ENCODE measurements around the gene SMIM23. TPM values are rescaled to one million over a fixed set of nuclear protein-coding genes. Genes with fewer than 3 reads are reported as not detected.

Gene SMIM23
- total RNA-seq, 1 experiment from 2014 or later, result not detected

- Histone ChIP-seq H3K36me3 (ENCODE audit: control insufficient read depth, insufficient read depth, low read length) (no peaks in the 10 kb centered on the region), H3K4me1 (ENCODE audit: control insufficient read depth, insufficient read depth, low read length) (no peaks in the 10 kb centered on the region), H3K9me3 (ENCODE audit: control insufficient read depth, insufficient read depth, low read depth, low read length) (no peaks in the 10 kb centered on the region), H3K27me3 (ENCODE audit: control insufficient read depth, insufficient read depth, low read length) (no peaks in the 10 kb centered on the region), H3K4me3 (ENCODE audit: low read depth in 2 of 2, low read length in 2 of 2) (no peak overlapping the region), H3K27ac (ENCODE audit: low read length) (no peak overlapping the region)
- intact Hi-C loops (cut with micrococcal nuclease; ENCODE audit: unreplicated experiment) (no loop called here), in situ Hi-C loops (cut with HindIII; ENCODE audit: low pct_unique_long_range_greater_than_20kb, low sequenced_read_pairs) (no loop called here)
- BruUV-seq (replicated peaks), result no TSS peak
- DNase-seq (ENCODE audit: low read depth, low spot score) (no peak), ATAC-seq (no peak)
- POLR2A ChIA-PET, result no interaction called here
- CTCF ChIA-PET, result no interaction called here
- TF ChIP-seq POLR2AphosphoS5 (IDR thresholded peaks at IDR 0.05; ENCODE audit: low read depth, low read length) (no peak), TCF7L2 (IDR thresholded peaks at IDR 0.05; ENCODE audit: low read depth, low read length) (no peak), SIN3A (IDR thresholded peaks at IDR 0.05; ENCODE audit: borderline replicate concordance, insufficient read depth, low read depth, low read length) (no peak)
- TF ChIP-seq, protein P1, sequence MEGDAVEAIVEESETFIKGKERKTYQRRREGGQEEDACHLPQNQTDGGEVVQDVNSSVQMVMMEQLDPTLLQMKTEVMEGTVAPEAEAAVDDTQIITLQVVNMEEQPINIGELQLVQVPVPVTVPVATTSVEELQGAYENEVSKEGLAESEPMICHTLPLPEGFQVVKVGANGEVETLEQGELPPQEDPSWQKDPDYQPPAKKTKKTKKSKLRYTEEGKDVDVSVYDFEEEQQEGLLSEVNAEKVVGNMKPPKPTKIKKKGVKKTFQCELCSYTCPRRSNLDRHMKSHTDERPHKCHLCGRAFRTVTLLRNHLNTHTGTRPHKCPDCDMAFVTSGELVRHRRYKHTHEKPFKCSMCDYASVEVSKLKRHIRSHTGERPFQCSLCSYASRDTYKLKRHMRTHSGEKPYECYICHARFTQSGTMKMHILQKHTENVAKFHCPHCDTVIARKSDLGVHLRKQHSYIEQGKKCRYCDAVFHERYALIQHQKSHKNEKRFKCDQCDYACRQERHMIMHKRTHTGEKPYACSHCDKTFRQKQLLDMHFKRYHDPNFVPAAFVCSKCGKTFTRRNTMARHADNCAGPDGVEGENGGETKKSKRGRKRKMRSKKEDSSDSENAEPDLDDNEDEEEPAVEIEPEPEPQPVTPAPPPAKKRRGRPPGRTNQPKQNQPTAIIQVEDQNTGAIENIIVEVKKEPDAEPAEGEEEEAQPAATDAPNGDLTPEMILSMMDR (IDR thresholded peaks at IDR 0.05), result no peak
- TF ChIP-seq, protein P2, sequence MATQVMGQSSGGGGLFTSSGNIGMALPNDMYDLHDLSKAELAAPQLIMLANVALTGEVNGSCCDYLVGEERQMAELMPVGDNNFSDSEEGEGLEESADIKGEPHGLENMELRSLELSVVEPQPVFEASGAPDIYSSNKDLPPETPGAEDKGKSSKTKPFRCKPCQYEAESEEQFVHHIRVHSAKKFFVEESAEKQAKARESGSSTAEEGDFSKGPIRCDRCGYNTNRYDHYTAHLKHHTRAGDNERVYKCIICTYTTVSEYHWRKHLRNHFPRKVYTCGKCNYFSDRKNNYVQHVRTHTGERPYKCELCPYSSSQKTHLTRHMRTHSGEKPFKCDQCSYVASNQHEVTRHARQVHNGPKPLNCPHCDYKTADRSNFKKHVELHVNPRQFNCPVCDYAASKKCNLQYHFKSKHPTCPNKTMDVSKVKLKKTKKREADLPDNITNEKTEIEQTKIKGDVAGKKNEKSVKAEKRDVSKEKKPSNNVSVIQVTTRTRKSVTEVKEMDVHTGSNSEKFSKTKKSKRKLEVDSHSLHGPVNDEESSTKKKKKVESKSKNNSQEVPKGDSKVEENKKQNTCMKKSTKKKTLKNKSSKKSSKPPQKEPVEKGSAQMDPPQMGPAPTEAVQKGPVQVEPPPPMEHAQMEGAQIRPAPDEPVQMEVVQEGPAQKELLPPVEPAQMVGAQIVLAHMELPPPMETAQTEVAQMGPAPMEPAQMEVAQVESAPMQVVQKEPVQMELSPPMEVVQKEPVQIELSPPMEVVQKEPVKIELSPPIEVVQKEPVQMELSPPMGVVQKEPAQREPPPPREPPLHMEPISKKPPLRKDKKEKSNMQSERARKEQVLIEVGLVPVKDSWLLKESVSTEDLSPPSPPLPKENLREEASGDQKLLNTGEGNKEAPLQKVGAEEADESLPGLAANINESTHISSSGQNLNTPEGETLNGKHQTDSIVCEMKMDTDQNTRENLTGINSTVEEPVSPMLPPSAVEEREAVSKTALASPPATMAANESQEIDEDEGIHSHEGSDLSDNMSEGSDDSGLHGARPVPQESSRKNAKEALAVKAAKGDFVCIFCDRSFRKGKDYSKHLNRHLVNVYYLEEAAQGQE (IDR thresholded peaks at IDR 0.05; ENCODE audit: insufficient read depth in 1 of 2, low read depth in 2 of 2, low read length in 1 of 2), result no peak
Measured at GRCh38 chr5:171744882-171745281, 40.7 kb upstream of the SMIM23 start.

DNA sequence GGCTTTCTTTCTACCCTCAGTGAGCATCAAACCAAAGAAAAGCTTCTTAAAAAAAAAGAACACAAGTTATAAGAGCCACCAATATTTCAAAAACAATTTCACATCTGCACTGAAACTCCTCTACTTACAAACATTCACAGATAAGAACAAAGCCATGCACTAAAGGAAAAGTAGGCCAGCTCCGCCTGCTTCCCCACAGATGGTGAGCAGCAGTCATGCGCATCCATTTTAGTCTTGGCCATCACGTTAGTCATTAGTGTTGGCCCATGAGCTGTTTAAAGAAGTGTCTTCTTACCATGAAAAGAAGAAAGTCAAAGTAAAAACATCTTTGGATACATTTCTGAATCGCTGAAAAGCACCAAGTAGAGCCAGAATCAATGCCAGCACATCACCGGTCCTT is 40.0 kb upstream of the SMIM23 start:
- H3K36me3 ChIP-seq (ENCODE audit: control insufficient read depth, insufficient read depth, low read length), result no peaks in the 10 kb centered on the region
- DNase-seq (ENCODE audit: low read depth, low spot score), result no peak
- in situ Hi-C loops (cut with HindIII; ENCODE audit: low pct_unique_long_range_greater_than_20kb, low sequenced_read_pairs), result no loop called here
- H3K27me3 ChIP-seq (ENCODE audit: control insufficient read depth, insufficient read depth, low read length), result no peaks in the 10 kb centered on the region
- no peak overlapping the region for H3K4me3 ChIP-seq (ENCODE audit: low read depth in 2 of 2, low read length in 2 of 2)
- TF ChIP-seq TCF7L2 (IDR thresholded peaks at IDR 0.05; ENCODE audit: low read depth, low read length) (no peak), SIN3A (IDR thresholded peaks at IDR 0.05; ENCODE audit: borderline replicate concordance, insufficient read depth, low read depth, low read length) (no peak)
- TF ChIP-seq, protein P1 (IDR thresholded peaks at IDR 0.05), result no peak
- TF ChIP-seq, protein P2 (IDR thresholded peaks at IDR 0.05; ENCODE audit: insufficient read depth in 1 of 2, low read depth in 2 of 2, low read length in 1 of 2), result no peak
- ChIA-PET CTCF (no interaction called here), POLR2A (no interaction called here)
- BruUV-seq (replicated peaks), result no TSS peak
- no peaks in the 10 kb centered on the region for H3K9me3 ChIP-seq (ENCODE audit: control insufficient read depth, insufficient read depth, low read depth, low read length)
- intact Hi-C loops (cut with micrococcal nuclease; ENCODE audit: unreplicated experiment), result no loop called here
- H3K27ac ChIP-seq (ENCODE audit: low read length), result no peak overlapping the region
- no peak for ATAC-seq
- no peaks in the 10 kb centered on the region for H3K4me1 ChIP-seq (ENCODE audit: control insufficient read depth, insufficient read depth, low read length)
